ENCODE measurements around the gene RHOC. TPM values are rescaled to one million over a fixed set of nuclear protein-coding genes. Genes with fewer than 3 reads are reported as not detected.

The RHOC gene
- total RNA-seq, 2 experiments from 2014 or later = 36.3 to 37.3 TPM

- H3K27ac Mint-ChIP-seq = no peak overlapping the region
- intact Hi-C loops (cut with micrococcal nuclease) = loop anchor here (10.0 kb wide), 1 partner anchor 1227 kb away; no protein-coding TSS in a partner anchor
- peaks cover 6% of the 10 kb centered on the region for H3K27me3 Mint-ChIP-seq (ENCODE audit: low read depth)
- H3K4me3 Mint-ChIP-seq = no peak overlapping the region
- no peaks in the 10 kb centered on the region for H3K36me3 Mint-ChIP-seq (ENCODE audit: low read depth)
- peaks cover 32% of the 10 kb centered on the region for H3K4me1 Mint-ChIP-seq (ENCODE audit: low read depth)
- H3K9me3 Mint-ChIP-seq = no peaks in the 10 kb centered on the region
- DNase-seq = no peak
- CTCF ChIA-PET = interaction anchor here (0.5 to 2.8 kb wide), 22 partner anchors 9 to 339 kb away, joined by 3 to 36 read pairs (median 4); partner anchors contain the start of gene MOV10
Measured at GRCh38 chr1:112708002-112708448, 1.1 kb upstream of the RHOC start.

DNA sequence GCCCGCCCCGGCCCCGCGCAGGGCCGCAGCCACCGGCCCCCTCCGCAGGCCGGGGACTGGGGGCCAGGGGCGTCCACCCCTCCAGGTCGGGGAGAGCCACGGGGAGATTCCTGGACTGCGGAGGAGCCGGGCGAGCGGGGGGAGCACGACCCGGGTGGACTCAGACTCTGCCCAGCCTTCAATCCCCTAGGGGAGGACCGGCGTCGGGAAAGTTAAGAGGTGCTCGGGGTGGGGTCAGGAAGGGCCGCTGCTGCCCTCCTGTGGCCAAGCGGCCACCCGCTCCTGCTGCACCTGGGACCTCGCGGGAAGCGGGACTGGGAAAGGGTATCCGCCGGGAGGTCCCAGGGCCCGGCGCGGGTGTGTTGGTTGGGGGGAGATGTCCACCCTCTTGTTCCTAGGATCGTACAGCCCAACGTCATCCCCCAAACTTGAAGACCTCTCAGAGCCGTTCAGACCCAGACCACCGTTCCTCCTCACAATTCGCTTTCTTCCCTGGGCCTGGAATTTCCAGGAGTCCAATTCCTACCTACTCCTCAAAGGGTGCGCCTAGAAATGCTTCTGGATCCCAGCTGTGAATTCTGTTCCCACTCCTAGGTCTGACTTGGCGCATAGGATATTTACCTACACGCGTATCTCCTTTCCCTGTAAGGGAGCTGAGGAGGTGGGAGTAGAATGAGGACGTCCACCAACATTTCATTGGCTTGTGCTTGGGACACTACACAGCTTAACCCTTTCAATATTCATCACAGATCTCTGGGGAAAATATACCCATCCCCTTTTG, 484 bp upstream of the RHOC start:
- DNase-seq = peak; percentile 80
- CTCF ChIA-PET = interaction anchor here (0.5 to 2.8 kb wide), 19 partner anchors 9 to 338 kb away, joined by 3 to 36 read pairs (median 4); partner anchors contain the start of gene MOV10
- no peaks in the 10 kb centered on the region for H3K9me3 Mint-ChIP-seq
- H3K4me3 Mint-ChIP-seq = peak overlapping the region; percentile 57
- peaks cover 34% of the 10 kb centered on the region for H3K4me1 Mint-ChIP-seq (ENCODE audit: low read depth)
- no peaks in the 10 kb centered on the region for H3K36me3 Mint-ChIP-seq (ENCODE audit: low read depth)
- peaks cover 2% of the 10 kb centered on the region for H3K27me3 Mint-ChIP-seq (ENCODE audit: low read depth)
- intact Hi-C loops (cut with micrococcal nuclease) = loop anchor here (1.0 to 10.0 kb wide), 3 partner anchors 206 to 1227 kb away; no protein-coding TSS in a partner anchor
- no peak overlapping the region for H3K27ac Mint-ChIP-seq

DNA sequence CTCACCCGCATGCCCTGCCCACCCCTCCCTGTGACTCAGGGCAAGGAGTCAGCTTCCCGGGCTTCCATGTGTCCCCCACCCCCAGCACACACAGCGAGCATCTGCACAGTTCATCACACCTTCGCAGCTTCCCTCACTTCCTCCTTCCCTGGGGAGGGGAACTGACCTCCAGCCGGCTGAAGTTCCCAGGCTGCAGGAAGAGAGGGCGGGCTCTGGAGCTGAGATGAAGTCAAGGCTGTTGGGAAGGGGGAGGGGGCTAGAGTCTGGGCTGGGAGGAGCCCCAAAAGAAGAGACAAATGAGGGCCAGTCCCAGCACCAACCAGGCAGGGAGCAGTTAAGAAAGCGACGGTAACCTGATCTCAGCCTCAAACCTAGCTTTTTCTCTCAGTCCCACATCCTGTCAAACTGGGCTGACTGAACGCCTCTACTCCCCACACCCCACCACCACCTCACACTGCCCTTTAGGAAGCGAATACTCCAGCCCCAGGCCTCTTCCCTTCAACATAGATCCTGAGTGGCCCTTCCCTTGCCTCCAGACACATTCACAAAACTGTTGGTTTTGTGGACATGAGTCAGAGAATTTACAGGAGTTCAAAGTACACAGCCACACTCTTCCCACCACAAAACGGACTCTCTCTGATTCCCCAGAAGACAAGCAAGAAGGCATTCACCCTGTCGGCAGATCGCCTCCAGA, 1.8 kb downstream of the RHOC start:
- Mint-ChIP-seq H3K4me1 (ENCODE audit: low read depth) (peaks cover 56% of the 10 kb centered on the region), H3K9me3 (no peaks in the 10 kb centered on the region), H3K36me3 (ENCODE audit: low read depth) (peaks cover 1% of the 10 kb centered on the region), H3K4me3 (peak overlapping the region; percentile 69), H3K27me3 (ENCODE audit: low read depth) (peaks cover 2% of the 10 kb centered on the region), H3K27ac (peak overlapping the region; percentile 85)
- CTCF ChIA-PET = interaction anchor here (0.9 to 4.4 kb wide), 6 partner anchors 11 to 314 kb away, joined by 4 to 25 read pairs (median 10); partner anchors contain the start of gene PPM1J
- peak; percentile 91 for DNase-seq
- intact Hi-C loops (cut with micrococcal nuclease) = loop anchor here (1.0 to 10.0 kb wide), 7 partner anchors 10 to 1230 kb away; partner anchors contain the start of genes CAPZA1, CTTNBP2NL, MOV10 and PPM1J

- H3K9me3 Mint-ChIP-seq = no peaks in the 10 kb centered on the region
- H3K36me3 Mint-ChIP-seq (ENCODE audit: low read depth) = peaks cover 1% of the 10 kb centered on the region
- peaks cover 2% of the 10 kb centered on the region for H3K27me3 Mint-ChIP-seq (ENCODE audit: low read depth)
- intact Hi-C loops (cut with micrococcal nuclease) = loop anchor here (2.0 to 10.0 kb wide), 3 partner anchors 196 to 1230 kb away; partner anchors contain the start of genes SLC16A1 and WNT2B
- peaks cover 62% of the 10 kb centered on the region for H3K4me1 Mint-ChIP-seq (ENCODE audit: low read depth)
- peak overlapping the region; percentile 85 for H3K27ac Mint-ChIP-seq
- CTCF ChIA-PET = interaction anchor here (0.9 to 4.4 kb wide), 8 partner anchors 11 to 313 kb away, joined by 4 to 25 read pairs (median 5); partner anchors contain the start of gene PPM1J
- peak overlapping the region; percentile 69 for H3K4me3 Mint-ChIP-seq
- peak; percentile 80 for DNase-seq
Measured at GRCh38 chr1:112704391-112704933, 2.5 kb downstream of the RHOC start.

DNA sequence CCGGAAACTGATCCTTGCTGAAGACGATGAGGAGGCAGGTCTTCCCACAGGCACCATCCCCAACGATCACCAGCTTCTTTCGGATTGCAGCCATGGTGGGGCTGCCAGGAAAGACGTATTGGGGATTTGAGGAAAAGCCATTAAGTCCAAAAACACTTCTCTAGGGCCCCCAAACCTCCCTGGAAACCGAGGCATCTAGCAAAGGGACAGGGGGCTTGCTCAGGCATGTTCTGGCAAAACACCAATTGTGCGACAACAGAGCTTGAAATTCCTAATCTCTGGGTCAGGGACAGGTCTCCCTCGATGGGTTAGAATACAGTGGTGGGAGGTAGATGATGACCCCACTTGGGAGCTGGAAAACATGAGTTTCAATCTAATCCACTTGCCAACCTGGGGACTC, 3.2 kb downstream of the RHOC start:
- peak overlapping the region; percentile 69 for H3K4me3 Mint-ChIP-seq
- peaks cover 64% of the 10 kb centered on the region for H3K4me1 Mint-ChIP-seq (ENCODE audit: low read depth)
- CTCF ChIA-PET = interaction anchor here (0.6 to 4.4 kb wide), 8 partner anchors 10 to 312 kb away, joined by 3 to 25 read pairs (median 5); partner anchors contain the start of gene PPM1J
- H3K36me3 Mint-ChIP-seq (ENCODE audit: low read depth) = peaks cover 1% of the 10 kb centered on the region
- peaks cover 2% of the 10 kb centered on the region for H3K27me3 Mint-ChIP-seq (ENCODE audit: low read depth)
- DNase-seq = no peak
- intact Hi-C loops (cut with micrococcal nuclease) = loop anchor here (2.0 to 10.0 kb wide), 3 partner anchors 195 to 1231 kb away; partner anchors contain the start of genes SLC16A1 and WNT2B
- H3K9me3 Mint-ChIP-seq = no peaks in the 10 kb centered on the region
- H3K27ac Mint-ChIP-seq = no peak overlapping the region

GRCh38 chr1:112702420-112703261, 4.3 kb downstream of the RHOC start:
- Mint-ChIP-seq H3K9me3 (no peaks in the 10 kb centered on the region), H3K36me3 (ENCODE audit: low read depth) (peaks cover 1% of the 10 kb centered on the region), H3K4me3 (no peak overlapping the region), H3K27ac (peak overlapping the region; percentile 36), H3K4me1 (ENCODE audit: low read depth) (peaks cover 64% of the 10 kb centered on the region), H3K27me3 (ENCODE audit: low read depth) (no peaks in the 10 kb centered on the region)
- CTCF ChIA-PET = interaction anchor here (1.4 to 4.4 kb wide), 3 partner anchors 13 to 308 kb away, joined by 4 to 25 read pairs (median 19); partner anchors contain the start of gene PPM1J
- DNase-seq = no peak
- intact Hi-C loops (cut with micrococcal nuclease) = loop anchor here (5.0 to 10.0 kb wide), 2 partner anchors 255 to 1232 kb away; partner anchors contain the start of gene SLC16A1

DNA sequence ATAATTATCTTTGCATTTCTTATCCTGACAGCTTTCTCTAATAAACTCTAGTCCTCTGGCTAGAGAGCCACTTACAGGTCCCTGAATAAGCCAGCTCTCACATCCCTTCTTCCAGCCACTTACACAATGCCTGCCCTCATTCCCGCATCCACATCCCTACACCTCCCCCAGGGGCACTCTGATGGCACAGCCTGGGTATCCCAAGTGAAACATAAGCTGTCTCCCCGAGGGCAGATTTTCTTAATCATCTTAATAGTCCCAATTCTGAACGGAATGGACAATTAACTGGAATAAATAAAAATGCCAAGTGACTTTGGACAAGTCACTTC, 4.9 kb downstream of the RHOC start:
- Mint-ChIP-seq H3K4me3 (no peak overlapping the region), H3K36me3 (ENCODE audit: low read depth) (peaks cover 1% of the 10 kb centered on the region), H3K9me3 (no peaks in the 10 kb centered on the region), H3K27me3 (ENCODE audit: low read depth) (no peaks in the 10 kb centered on the region), H3K27ac (peak overlapping the region; percentile 71), H3K4me1 (ENCODE audit: low read depth) (peaks cover 60% of the 10 kb centered on the region)
- DNase-seq = no peak
- intact Hi-C loops (cut with micrococcal nuclease) = loop anchor here (5.0 to 10.0 kb wide), 2 partner anchors 255 to 1233 kb away; partner anchors contain the start of gene SLC16A1
- CTCF ChIA-PET = interaction anchor here (4.4 kb wide), 1 partner anchor 14 kb away, joined by 25 read pairs; the partner anchor contains the start of gene PPM1J

GRCh38 chr1:112701227-112702066, 5.5 kb downstream of the RHOC start:
- H3K9me3 Mint-ChIP-seq = no peaks in the 10 kb centered on the region
- CTCF ChIA-PET = interaction anchor here (4.4 kb wide), 1 partner anchor 14 kb away, joined by 25 read pairs; the partner anchor contains the start of gene PPM1J
- no peak for DNase-seq
- no peaks in the 10 kb centered on the region for H3K27me3 Mint-ChIP-seq (ENCODE audit: low read depth)
- peaks cover 1% of the 10 kb centered on the region for H3K36me3 Mint-ChIP-seq (ENCODE audit: low read depth)
- peaks cover 60% of the 10 kb centered on the region for H3K4me1 Mint-ChIP-seq (ENCODE audit: low read depth)
- no peak overlapping the region for H3K4me3 Mint-ChIP-seq
- intact Hi-C loops (cut with micrococcal nuclease) = loop anchor here (5.0 to 10.0 kb wide), 2 partner anchors 256 to 1233 kb away; partner anchors contain the start of gene SLC16A1
- H3K27ac Mint-ChIP-seq = peak overlapping the region; percentile 87

DNA sequence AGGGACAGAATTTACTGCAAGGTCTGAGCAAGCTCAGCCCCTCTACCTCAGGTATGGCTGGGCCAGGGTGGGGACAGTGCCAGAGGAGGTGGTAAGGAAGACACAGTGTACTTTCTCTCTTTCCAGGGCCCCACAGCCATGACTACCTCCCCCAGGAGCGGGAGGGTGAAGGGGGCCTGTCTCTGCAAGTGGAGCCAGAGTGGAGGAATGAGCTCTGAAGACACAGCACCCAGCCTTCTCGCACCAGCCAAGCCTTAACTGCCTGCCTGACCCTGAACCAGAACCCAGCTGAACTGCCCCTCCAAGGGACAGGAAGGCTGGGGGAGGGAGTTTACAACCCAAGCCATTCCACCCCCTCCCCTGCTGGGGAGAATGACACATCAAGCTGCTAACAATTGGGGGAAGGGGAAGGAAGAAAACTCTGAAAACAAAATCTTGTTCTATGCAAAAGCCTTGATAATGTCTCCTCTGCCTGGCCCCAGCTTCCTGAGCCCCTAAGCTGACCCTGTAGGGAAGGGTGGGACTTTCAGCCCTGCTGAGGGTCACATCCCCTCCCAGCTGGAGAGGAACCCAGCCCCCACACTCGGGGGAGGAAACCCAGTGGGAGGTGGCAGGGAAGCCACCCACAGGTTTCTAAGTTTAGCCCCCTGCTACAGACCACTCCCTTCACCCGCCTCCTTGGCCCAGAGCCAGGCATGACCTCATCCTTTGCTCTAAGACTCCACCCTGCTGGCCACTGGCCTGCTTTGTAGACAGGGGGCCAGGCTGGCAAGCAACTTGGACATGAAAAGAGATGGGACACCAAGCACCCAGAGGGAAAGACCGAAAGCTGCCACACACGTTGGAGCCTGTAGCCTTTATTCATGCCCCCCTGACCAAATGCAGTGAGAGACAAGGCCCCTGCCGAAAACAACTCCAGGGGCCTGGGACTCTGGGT, 6.4 kb downstream of the RHOC start:
- peaks cover 1% of the 10 kb centered on the region for H3K36me3 Mint-ChIP-seq (ENCODE audit: low read depth)
- CTCF ChIA-PET = interaction anchor here (0.9 kb wide), 2 partner anchors 199 to 235 kb away, joined by 3 read pairs; no protein-coding TSS in a partner anchor
- H3K27ac Mint-ChIP-seq = peak overlapping the region; percentile 87
- H3K9me3 Mint-ChIP-seq = no peaks in the 10 kb centered on the region
- peaks cover 54% of the 10 kb centered on the region for H3K4me1 Mint-ChIP-seq (ENCODE audit: low read depth)
- peak; percentile 85 for DNase-seq
- intact Hi-C loops (cut with micrococcal nuclease) = loop anchor here (1.0 to 10.0 kb wide), 3 partner anchors 26 to 1234 kb away; partner anchors contain the start of genes MOV10 and SLC16A1
- no peaks in the 10 kb centered on the region for H3K27me3 Mint-ChIP-seq (ENCODE audit: low read depth)
- H3K4me3 Mint-ChIP-seq = no peak overlapping the region

Data from activated naive CD4-positive, alpha-beta T cell treated with anti-CD3 and anti-CD28 coated beads for 36 hours (primary cell).